C1 segment of cervical spinal cord (tissue), 14 donors: ENCODE measurements around the gene SH2D5.
"Not testable (repeated sequence)": the region's sequence is repeated elsewhere in the genome, so short reads cannot be mapped to it uniquely, and the experiment has no call there.

Experiments
- DNase-seq, 14 donors: peaks; one replicate each; lab custom pipeline; 2025; lab: John Stamatoyannopoulos, UW

SH2D5 gene

DNA sequence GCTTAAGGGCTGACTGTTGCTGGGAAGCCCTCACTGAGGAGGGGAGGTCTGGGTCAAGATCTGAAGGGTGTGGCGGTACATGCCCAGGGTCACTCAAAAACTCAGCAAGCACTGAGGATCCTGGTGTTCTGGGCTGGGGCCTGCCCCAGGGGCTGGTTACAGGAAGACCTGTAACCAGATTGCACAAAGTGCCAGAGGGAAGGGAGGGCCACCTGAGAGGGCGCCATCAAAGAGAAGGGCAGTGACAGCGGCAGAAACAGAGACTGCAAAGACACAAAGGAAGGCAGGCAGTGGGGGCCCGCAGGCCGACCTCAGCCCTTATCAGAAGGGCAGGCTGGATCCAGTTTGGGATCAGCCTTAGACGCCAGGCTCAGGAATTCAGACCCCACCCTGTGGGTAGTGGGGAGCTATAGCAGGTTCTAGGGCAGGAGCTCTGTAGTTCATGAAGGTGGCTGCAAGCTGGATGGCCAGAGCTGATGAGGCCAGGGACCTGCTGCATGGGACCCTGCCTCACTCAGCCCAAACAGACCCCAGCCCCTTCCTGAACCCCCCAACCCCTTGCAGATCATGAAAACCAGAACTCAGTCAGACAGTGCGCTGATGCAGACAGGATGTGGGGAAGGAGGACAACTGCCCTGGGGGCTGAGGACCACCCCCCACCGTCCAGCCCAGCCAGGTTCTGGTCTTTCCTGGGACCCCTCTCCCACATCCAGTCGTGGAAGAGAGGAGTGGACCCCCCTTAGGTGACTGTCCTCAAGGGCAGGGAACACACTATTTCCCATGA, 3.9 kb downstream of the SH2D5 start:
- no peak for DNase-seq

DNA sequence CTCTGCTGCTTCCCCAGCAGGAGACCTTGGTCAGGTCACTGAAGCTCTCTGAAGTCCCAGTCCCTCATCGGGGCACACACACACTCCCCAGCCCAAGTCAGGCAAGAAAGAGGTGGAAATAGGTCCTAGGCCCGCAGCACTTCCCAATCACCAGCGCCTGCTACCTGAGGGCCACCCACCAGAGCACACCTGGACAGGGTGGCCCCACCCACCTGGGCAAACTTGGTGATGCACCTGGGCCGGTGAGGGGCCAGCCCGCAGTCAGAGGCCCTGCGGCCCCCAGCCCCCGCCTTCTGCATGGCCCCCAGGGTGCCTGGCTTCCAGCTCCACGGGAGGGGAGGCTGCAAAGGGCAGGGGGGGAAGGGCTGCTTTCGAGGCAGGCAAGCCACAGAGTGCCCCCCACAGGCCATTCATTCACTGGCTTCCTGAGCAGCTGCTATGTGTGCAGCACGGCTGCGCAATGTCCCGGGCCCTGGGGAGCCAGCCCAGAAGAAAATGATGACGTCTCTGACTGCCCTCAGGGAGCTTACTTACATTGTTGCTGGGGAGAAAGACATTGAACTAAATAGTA, 4.7 kb downstream of the SH2D5 start:
- DNase-seq: no peak

DNA sequence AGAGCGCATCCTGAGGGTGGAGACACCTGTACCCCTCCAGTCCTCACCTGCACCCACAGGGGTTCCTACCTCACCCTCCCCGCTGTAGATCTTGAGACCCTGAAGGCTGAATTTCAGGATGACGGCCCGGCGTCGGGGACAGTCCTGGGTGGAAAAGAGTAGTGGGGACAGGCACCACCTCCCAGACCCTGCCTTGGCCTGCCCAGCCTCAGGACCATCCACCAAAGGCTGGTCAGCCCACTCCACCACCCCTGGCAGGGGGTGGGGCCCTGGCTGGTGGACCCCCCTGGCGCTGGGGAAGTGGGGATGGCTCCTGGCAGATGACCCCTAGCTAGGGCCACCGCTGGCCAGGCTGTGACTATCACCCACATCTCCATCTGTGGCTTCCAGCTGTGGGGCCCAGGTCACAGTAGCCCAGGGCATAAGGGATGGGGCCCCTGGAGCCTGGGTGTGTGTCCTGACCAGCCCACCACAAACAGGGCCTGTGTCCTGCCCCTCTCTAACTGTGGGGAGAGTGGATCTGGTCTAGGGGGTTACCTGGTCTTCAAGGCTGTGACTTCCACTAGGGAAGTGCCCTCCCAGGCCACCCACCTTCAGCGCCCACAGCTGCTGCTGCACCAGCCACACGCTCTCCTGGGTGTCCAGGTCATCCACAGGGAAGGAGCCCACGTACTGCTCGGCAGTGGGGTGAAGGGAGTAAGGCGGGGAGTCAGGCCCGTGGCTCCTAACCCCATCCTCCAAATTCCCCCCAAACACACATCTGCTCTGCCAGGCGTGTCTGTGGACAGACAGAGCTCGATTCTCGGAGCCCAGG, 5.4 kb downstream of the SH2D5 start:
- DNase-seq: no peak

DNA sequence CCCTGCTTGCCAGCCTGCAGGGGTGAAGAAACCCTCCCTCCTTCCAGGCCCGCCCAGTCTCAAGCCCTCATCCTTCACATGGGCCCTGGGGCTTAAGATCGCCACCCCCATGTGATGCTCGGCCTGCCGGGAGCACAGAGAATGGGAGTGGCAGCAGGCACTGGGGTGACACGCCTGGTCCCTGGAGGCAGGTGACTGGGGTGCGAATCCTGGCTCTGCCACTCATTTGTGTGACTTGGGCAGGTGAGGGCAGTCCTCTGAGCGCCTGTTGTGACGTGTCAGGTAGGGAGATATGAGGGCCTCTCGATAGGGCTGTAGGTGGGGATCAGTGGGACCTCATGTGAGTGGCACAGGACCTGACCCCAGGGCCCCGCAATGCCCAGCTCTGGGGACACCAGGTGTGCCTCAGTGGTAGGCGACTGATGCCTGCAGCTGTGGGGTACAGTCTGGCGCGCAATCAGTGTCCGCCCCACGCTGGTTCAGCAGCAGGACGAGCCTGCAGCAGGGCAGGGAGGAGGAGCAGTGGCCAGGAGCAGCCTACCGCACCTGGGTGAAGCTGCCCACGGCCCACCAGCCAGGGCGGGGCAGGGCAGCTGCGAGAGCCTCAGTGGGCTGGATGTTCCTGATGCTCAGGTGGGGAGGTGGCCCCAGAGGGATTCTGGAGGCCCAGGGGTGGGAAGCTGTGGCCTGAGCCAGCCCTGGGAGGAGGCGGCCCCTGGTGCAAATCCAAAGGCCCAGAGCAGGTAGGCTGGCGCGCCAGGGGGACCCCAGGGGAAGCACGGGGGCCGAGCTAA, 6.2 kb downstream of the SH2D5 start:
- no peak for DNase-seq

DNA sequence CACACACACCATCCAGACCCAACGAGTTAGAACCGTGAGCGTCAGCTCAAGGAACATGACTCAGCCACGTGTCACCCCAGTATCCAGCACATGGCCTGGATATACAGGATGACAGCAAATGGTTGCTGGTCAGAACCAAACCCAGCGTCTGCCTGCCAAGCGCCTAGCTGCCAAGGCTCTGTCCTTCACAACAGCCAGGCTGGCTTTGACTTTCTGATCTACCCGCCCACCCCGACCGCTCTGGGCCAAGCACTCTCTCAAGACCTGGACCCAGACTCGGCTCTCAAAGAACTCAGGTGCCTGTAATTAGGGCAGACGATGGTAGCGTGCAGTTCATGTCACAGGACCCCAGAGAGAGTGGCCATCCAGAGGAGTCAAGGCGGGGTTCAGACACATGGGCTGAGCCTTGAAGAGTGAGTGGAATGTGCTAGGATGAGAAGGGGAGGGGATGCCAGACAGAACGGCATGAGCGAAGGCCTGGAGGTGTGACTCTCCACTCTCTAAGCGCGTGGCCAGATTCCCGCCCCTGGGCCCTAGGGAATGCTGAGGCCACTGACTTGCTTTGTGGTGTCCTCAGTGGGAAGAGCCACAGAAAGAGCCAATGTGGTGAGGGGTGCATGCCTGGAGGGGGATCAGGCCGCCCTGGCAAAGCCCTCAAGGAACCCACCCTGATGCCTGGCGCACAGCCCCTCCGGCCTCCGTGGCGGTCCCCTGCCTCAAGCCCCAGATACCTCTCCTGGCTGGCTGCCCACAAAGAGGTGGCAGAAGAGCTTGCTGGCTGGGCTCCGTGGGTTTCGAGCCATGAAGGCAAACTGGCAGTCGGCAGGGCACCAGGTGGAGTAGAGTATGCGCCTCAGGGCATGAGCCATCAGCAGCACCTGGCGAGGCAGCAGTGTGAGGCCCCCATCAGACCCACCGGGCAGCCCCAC, 7.0 kb downstream of the SH2D5 start:
- DNase-seq: no peak

DNA sequence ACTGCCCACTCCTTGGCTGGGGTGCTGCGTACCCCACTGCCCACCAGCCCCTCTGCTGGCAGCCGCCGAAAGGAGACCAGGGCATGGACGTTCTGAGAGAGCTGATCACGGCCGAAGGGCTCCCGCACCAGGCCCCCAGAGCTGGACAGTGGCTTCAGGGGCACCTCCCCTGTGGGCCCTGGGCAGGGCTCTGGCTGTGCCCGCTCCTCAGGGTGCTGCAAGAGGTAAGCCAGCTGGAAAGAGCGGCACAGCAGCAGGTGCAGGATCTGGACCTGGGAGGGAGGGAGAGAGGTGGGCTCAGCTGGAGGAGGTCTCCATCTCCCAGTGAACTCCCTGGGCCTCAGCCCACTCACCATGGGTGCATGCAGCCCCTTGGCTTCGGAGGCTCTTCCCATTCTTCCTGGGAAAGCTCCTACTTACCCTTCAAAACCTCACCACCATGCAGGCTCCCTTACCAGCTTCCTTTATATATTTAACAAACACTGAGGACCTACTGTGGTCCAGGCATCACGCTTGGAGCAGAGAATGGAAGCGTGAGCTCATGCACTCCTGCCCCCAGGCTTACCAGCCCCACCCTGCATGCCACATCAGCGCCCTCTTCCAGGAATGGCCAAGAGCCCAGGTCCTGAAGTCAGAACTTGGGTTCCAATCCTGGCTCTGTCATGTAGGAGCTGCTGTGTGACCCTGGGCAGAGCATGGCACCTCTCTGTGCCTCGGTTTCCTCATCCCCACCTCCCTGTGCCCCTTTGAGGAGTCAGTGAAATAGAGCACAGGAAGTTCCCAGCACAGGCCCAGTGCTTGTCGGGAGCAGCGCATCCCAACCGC, 7.9 kb downstream of the SH2D5 start:
- no peak for DNase-seq

DNA sequence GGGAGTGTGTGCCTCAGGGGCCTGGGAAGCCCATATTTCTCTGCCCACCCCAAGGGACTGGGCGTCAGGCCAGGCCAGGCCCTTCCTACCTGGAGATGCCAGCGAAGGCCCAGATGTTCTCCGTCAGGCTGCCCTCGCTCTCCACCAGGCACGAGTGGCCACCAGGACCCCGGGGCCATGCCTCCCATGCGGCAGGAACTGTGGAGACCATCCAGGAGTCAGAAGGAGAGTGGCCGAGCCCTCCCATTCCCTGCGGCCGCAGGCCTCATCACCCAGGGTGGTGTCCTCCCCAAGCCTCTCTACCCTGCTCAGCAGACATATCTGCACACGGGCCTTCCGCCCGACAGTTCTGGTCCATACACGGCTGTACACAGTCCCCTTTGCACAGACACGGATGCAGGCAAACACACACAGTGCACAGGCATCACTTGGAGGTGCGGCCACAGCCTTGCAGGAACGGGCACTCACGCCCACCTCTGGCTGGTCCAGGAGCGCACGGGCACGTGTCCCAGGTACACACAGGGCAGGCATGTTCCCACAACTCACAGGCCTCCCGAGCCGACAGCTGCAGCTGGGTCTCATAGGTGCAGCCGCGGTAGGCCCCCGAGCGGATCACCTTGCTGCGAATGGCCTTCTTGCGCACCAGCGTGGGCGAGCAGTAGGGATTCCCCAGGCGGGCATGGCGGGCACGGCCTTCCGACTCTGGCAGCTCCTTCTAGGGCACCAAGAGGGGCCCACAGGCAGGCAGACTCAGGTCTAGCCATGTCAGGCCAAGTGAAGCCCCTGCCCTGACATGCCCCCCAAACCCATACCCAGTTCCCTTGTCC, 8.8 kb downstream of the SH2D5 start:
- no peak for DNase-seq

DNA sequence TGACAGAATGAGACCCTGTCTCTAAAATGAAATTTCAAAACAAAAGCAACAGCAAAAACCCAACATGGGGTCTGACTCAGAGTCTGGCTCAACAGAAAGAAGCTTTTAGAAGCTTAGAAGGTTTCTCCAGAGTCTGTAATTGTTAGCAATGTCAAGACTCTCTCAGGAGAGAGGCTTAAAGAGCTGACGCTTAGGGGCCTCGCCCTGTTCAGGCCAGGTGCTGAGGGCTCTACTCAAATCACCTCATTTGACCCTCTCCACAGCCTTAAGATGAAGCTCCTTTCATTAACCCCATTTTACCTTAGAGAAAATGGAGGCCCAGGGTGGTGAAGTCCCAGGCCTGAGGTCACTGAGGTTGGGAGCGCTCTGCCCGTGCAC, 9.4 kb downstream of the SH2D5 start:
- DNase-seq: no peak

DNA sequence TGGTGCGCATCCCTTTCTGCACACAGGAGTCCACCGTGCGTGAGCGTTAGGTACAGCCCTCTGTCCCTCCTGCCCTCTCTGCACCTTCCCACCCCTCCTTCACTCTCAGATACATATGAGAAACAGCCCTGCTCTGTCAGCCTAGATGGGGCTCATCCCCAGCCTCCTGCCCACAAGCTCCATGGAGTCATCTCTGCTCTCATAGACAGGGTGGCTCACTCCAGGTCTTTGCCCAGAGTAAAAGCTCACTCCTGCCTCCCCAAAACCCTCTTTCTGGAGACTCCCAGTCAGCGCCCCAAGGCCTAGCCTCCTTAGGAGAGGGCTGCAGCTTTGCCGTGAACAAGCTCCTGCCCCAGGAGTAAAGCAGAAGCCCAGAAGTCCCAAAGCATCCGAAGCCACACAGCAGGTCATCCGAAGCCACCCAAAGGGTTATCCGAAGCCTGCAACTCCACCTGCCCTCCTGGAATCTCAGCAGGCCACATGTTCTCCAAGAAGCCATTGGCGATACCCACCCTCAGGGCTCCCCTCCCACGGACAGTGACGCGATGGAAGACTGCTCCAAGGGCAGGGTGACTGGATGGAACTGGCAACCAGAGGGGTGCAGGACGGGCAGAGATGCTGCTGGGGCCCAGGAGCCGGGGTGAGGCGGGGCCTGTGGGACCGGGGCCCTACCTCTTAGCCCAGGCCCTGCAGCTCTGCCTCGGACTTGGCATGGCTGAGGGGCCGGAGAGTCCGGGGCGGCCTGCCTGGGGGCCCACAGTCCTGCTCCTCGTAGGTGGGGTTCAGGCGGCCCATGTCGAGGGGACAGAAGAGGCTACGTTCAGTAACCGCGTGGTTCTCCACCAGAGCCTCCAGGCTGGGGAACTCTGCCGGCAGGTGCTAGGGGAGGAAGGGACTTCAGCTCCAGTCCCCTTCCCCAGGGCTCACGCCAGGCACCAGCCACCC, 11.1 kb downstream of the SH2D5 start:
- DNase-seq: no peak

DNA sequence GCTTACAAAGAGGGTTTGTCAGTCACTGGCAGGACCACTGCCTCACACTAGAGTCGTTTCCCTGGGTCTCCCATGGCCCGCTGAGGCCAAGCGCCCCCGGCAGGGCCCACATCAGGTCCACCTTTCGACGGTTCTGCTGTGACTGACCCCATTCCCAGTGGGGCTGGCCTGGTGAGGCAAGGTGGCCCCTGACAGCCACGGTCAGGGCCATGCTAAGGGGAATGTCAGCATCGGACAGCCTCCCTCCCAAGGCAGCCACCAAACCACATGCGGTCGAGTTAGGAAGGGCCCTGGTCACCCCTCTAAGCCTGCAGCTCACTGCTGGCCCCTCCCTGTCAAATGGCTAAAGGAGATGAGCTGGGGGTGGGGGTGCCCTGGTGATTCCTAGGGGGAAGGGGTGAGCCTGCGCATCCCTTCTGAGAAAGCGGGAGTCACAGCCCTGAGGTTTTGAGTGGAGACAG, 11.8 kb downstream of the SH2D5 start:
- no peak for DNase-seq

DNA sequence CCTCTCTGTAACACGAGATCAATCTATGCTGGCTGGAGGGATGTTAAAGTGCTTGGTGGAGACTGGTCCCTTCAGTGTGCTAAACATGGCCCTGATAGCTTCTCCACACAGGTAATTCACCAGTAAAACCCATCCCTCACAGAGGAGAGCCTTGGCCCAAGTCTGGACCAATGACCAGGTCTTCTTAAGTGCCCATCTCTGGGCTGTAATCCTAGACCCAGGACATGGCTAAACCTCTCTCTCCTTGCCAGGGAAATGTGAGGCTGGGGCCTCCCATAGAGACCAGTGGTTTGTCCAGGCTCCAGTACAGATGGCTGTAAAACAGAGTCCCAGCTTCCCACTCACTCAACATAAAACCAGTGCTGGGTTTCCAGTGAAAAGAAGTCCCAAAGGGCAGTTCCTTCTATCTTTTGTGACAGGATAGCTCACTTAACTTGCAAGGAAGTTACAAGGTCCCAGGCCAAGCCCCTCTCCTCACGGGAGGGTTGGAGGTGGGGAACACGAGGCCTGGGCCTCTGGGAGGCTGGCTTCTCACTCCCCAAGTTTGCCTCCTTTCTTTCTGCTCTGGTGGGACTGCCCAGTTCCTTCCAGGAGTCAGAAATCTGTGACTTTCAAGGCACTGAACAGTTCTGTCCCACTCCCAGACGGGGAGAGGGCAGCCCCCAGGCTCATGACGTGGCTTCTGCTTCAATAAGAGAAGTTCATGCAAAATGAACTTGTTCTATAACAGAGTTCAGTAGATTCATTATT, 12.5 kb downstream of the SH2D5 start:
- DNase-seq: no peak

DNA sequence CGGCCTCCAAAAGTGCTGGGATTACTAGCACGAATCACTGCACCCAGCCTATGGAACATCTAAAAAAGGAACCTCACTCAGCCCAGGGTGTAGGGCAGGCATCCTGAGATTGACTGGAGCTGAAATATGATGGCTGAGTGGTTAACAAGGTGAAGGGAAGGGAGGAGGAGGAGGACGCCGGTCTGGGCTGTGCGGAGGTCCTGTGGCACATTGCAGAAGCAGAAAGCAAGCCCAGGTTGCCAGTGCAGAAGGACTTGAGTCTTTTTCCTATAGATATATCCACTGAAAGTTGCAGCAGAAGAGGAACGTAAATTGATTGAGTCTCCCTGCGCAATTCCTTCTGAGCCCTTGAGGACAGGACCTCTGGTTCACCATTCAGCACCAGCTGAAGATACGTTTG, 13.2 kb downstream of the SH2D5 start:
- no peak for DNase-seq

DNA sequence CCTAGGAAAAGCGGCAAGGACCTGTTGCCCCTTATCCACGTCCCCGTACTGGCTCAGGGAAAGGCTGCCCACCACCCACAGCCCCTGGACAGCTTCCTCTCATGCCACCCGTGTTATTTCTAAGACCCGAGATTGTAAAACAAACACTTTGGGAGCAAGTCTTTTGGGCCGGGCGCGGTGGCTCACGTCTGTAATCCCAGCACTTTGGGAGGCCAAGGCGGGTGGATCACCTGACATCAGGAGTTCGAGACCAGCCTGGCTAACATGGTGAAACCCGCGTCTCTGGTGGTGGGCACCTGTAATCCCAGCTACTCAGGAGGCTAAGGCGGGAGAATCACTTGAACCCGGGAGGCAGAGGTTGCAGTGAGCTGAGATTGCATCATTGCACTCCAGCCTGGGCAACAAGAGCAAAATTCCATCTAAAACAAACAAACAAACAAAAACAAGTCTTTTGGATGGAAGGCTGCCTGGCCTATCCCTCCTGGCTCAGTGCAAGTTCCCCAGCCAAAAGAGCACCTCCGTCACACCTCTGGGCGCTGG, 14.1 kb downstream of the SH2D5 start:
- DNase-seq: not testable (repeated sequence)

DNA sequence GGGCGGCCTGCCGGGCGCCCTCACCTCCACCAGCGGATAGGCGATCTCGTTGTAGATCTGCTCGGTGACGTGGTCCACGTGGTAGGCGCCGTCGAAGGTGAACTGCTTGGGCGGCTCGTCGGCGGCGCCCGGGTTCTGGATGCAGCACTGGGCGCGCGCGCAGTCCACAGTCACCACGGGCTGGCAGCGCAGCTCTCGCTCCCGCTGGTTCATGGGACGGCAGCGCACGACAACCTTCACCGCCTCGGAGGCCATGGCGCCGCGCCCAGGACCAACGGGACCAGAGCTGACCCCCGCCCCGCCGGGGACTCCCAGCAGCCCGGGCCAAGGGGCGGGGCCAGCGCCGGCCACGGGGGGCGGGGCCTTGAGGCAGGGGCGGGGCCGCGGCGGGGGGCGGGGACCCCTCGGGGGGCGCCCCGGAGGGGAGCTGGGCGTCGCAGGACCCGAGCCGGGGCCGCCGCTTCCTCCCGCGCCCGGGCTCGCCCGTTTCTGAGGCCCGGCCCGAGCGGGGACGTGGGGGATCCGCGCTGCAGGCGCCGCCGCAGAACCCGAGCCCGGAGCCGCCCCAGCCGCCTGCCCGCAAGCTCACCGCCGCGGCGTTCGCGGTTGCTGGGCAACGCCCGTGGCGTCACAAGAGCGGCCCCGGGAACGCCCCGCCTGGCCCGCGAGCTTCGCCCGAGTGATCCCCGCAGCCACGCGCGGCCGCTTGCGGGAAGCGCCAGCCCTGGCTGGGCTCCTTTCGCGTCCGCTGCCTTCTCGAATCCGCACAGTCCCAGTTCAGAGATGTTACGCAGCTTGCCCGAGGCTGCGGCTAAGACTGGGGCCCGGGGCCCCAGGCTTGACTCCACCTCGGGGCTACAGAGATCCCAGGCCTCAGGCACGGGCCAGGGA, 14.8 kb downstream of the SH2D5 start, which contains the start of gene KIF17:
Gene KIF17 (minus strand): TSS at position 556 of the 891 bp plus-strand sequence. CDS start 301 bp downstream, at position 255.
- peak in 9 of 14 donors; percentile 8 to 63 (median 22) for DNase-seq

DNA sequence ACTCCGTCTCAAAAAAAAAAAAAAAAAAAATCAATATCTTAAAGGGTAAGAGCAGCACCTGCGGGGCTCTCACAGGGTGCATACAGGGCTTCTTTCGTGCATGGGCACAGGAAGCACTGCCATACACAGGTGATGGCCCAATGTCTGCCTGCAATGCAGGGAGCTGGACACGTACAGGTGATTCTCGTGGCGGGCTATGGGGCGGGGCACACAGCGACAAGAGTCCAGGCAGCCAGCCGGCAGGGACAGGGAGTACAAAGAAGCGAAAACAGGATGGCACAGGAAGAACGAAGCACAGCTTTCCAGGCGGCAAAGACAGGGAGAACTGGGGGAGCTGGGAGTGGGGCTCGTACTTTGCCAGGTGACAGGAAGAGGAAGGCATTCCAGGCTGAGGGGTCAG, 16.3 kb downstream of the SH2D5 start:
- no peak for DNase-seq

DNA sequence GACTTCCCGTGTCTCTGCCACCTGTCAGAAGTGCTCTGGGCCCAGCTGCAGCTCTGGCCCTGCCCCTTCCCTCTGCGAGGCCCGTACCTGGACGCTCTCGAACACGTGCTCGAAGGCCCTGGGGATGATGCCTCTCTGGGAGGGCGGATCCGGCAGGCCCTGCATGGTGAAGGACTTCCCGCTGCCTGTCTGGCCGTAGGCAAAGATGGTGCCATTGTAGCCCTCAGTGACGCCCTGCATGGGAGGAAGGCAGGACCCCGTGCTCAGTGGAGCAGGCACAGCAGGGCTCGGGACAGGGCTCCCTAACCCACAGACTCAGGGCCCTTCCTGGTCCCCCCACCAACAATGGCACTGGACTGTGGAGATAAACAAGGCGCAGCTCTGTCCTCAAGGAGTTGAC, 17.1 kb downstream of the SH2D5 start:
- DNase-seq: no peak
